Middle frontal gyrus (tissue), 1 donor: ENCODE results near the gene CPD.

Experiments used
- DNase-seq: peaks from one replicate; pipeline ENCODE4 v3.0.0-alpha.2; 2015; ENCODE audit warnings: low spot score; ENCODE audit errors: extremely low spot score

The CPD gene

GRCh38 chr17:30352240-30352814 is 26.4 kb upstream of the CPD start:
- no peak for DNase-seq

DNA sequence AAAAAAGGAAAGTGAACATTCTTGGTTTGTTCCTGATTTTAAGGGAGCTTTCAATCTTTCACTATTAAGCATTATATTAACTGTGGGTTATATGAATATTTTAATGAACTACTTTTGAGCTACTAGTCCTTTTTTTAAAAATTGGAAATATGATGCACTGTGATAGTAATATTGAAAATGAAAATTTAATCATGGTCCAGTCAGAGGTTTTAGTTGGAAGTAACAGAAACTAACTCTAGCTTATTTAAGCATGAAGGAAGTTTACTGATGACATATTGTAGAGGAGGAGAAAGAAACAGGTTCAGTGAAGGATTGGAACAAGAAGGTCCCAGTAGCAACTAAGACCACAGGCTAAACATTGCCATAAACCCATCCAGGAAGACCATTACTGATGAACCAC is 24.0 kb upstream of the CPD start:
- no peak for DNase-seq

- no peak for DNase-seq
Observed at GRCh38 chr17:30357476-30357875, 21.3 kb upstream of the CPD start.

- DNase-seq = no peak
Observed at GRCh38 chr17:30358055-30358760, 20.5 kb upstream of the CPD start.

DNA sequence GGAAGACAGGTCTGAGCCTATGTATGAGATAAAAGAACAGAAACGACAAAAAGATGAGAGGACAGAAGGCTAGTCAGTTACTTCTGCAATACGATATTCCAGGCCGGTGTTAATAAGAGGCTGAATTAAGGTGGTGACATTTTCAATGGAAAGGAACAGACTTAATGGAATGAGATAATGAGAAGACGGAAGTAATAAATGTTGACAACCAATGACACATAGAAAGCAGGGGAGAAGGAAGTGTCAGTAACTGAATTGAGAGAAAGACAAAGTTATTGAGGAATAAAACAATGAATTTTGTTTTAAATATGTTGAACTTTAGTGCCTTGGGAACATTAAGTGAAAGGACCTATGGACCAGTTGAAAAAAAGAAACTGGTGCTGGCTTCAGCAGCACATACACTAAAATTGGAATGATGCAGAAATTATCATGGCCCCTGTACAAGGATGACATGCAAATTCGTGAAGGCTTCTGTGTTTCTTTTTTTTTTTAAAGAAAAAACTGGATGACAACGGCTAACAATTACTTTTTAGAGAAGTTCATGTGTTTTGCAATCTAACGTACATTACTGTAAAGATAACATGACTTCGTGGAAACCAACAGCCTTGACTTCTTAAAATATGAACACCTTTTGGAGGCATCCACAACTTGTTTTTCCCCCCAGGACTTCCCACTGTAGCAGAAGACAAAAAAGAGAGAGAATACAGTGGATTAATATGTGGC is 18.5 kb upstream of the CPD start:
- no peak for DNase-seq

DNA sequence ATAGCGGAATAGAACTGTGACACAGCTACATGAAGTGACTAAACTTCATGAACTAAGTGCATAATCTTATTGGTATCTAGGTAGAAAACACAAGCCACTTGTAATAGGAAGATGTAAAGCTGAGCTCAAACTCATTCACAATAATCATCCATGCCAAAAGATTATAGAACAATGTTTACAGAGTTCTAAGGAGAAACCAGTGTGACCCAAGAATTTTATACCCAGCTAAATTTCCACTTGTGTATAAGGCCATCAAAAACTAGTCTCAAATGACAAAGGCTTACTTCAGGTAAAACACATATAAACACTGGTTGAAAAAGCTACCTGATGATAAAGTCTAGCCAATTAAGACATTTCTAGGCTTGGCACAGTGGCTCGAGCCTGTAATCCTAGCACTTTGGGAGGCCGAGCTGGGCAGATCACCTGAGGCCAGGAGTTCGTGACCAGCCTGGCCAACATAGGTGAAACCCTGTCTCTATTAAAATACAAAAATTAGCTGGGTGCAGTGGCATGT is 16.9 kb upstream of the CPD start:
- no peak for DNase-seq

- no peak for DNase-seq
Observed at GRCh38 chr17:30363715-30364202, 15.0 kb upstream of the CPD start.

GRCh38 chr17:30366536-30366935 is 12.2 kb upstream of the CPD start:
- peak; percentile 52 for DNase-seq

DNA sequence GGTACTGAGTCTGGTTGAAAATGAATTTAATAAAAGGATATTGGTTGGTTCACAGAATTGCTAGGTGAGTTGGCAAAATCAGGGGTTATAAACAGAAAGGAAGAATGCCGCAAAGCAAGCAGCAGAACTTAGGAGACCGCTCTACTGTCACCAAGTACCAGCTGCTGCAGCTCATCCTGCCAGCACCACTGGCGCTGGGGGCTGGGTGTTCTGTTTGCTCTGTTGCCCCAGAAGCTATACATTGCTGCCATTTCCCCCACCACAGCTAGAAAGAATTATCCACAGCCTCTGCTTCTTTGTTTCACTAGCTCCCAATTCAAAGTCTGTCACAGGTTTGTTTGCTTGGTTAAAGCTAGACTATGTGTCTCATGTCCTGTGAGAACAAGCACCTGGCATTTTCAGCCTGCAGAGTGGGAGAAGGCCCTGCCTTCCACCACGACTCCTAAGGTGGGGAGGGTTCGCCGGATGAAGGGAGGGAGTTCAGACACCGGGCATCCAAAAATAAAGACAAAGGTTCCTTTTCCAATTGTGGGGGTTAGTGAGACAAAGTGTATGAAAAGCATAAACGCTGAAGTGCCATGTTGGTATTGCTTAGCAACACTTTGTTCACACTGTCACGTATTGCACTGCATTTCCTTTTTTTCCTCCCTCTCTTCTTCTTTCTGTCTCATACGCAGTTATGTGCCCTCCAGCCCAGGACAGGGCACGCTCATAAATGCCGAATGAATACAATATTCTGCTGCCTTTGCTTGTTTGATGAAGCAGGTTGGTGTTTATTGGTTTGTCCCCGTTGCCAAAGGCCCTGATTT is 9.6 kb upstream of the CPD start:
- DNase-seq = no peak

DNA sequence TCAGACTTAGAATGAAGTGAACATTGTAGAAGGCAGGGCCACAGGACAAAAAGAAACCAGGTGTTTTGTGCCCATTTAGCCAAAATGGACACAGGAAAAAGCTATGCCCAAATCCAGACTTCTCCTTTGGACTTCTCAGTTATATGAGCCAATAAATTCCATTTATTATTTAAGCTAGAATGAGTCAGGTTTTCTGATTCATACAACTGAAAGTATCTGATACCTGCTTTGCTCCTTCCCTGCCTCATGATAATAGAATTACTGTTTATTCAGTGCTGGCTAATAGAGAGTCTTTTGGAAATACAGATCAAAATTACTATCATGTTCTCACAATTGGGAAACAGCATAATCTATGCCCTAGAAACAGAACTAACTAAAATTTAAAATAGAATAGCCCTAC is 8.7 kb upstream of the CPD start:
- DNase-seq = no peak

DNA sequence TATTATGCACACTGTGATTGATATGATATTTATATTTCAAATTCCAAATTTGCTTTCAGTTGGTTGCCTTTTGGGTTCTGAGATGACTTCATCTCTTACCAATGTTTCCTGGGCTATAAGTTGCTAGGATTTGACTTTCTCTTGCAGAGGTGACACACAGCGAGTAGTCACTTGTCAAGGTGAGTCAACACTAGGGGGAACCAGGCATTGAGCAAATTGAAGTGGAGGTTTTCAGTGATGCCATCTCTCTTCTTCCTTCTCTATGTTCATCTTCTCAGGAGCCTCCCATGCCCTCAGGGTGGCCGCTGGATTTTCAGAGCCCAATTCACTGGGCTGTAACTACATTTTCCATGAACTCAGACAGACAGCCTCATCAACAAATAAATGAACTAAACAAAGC is 6.0 kb upstream of the CPD start:
- DNase-seq = no peak

DNA sequence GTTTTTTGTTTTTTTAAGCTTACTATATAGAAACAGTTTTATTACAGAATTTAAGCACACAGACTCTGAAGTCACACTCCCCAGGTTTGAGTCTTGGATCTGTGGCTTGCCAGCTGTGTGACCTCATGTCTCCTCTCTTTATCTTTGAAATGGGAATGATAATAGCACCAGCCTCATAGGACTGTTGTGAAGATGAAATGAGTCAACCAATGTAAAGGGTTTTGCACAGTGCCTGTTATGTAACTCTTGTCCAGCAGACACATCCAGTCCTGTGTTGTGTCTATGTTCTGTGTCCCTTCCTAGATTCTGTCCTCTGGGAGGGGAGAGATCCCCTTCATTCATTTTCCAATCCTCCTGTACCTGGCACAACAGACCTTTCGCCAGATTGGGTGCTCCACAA is 3.1 kb upstream of the CPD start:
- DNase-seq = no peak

DNA sequence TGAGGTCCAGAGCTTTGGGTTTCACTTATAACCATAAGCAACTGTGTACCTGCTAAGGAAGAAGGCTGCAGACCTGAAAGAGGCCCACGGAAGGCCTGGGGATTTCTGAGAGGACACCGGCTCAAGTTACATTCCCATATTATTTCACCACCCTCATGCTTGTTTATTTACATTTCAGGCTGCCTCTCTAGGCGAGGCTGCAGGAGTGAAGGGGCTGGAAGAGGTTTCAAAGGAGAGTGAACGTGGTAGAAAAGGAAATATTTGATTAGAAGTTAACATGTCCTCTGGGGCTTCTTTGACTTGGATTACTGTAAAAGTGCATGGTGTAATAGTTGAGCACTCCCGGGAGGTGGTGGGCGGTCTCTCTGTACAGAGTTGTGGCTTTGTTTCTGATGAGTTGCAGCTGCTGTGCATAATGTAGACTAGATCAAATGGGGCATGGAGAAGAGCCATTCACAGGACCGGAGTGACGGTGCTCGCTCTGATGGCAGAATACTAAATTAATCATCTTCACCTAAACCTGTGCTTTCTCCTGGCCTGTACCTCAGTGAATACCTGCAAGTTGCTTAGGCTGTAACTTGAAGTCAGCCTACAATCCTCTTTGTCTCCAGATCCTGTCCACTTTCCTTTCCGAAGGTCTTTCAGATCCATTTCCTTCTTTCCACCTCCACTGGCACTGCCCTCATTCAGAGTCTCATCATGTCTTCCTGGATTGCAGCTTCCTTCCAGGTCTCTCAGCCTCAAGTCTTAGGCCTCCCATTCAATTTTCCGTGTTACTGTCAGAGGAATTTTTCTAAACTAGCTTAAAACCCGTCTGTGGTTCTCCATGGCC is 1.9 kb upstream of the CPD start:
- DNase-seq = no peak

DNA sequence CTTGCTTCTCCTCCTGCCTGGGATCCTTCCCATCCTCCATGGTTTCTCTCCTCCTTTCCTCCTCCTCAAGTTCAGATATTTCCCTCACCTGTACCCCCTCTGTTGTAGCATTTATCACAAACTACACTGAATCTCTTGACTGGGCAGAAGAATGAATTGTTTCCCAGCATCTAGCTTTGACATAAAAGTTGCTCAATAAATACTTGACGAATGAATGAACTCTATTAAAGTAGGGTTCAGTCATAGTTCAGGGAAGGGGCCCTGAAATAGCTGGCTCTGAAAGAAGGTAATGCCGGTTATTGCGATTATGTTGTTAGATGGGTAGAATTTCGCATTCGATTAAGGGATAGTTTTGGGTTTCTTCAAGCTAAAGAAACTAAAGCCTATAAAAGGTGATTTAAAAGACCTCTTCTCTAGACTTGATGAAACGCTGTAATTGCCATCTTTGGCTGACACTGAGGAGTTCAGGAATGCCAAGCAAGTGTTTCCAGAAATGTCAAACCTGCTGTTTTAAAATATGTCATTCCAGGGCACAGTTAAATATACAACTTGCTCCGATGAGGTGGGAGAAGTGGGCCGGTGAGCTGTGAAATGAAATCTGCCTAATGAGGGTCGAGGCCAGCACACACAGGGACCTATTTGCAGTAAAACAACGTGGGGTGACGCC is 1.0 kb upstream of the CPD start:
- DNase-seq = no peak

- DNase-seq = no peak
Observed at GRCh38 chr17:30378241-30378824, 394 bp upstream of the CPD start.

DNA sequence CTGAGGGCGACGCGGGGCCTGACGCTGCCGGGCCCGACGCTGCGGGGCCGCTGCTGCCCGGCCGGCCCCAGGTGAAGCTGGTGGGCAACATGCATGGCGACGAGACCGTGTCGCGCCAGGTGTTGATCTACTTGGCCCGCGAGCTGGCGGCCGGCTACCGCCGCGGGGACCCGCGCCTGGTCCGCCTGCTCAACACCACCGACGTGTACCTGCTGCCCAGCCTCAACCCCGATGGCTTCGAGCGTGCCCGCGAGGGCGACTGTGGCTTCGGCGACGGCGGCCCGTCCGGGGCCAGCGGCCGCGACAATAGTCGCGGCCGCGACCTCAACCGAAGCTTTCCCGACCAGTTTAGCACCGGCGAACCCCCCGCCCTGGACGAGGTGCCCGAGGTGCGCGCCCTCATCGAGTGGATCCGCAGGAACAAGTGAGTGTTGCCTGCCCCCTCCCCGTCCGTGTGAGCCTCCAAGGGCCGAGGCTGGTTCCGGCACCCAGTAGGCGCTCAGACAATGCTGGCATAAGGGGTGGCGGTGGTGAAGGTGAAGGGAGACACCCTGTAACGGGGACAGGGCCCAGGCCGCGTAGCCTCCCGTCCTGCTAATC is 676 bp downstream of the CPD start:
- no peak for DNase-seq

DNA sequence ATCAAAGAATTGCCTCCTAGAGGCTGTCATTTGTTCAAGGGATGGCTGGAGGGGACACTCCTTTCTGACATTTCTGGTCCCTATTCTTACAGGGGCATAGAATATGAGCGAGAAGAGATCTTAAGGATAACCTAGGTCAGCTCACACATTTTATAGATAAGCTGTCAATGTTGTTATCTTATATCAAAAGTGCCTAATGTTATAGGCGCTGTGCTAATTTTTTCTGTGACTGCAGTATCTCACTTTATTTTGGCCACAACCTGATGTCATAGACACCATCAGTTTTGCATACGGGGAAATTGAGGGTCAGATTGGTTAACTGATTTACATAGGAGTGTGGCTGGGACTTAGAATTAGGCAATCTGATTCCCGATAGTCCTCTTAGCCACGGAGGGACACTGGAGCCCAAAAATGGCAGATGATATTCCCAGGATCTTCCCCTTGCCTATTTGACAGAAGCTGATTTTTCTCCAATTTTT is 1.2 kb downstream of the CPD start:
- no peak for DNase-seq

- no peak for DNase-seq
Observed at GRCh38 chr17:30380643-30381339, 2.1 kb downstream of the CPD start.

GRCh38 chr17:30381340-30381659 is 2.6 kb downstream of the CPD start:
- no peak for DNase-seq
